ENCODE measurements around the gene TRMT1L. TPM values are rescaled to one million over a fixed set of nuclear protein-coding genes. Genes with fewer than 3 reads are reported as not detected.
"Not testable (repeated sequence)": the region's sequence is repeated elsewhere in the genome, so short reads cannot be mapped to it uniquely, and the experiment has no call there.

TRMT1L gene
- total RNA-seq = 13.0 TPM
- 10 to 100 TPM; 11.0 to 14.2 (median 13.1) TPM for polyA plus RNA-seq (ENCODE audit: insufficient read depth in 1 of 8, insufficient read length in 8 of 8, low replicate concordance in 1 of 8)
- long read RNA-seq, donor 1, full-length matches to known transcripts = 1 of 1 reads
- long read RNA-seq, donor 1, partial matches to known transcripts = 0 of 1 reads
- long read RNA-seq, donor 1, other reads (novel, unspliced or antisense) = 0 of 1 reads
- long read RNA-seq, donor 2, full-length matches to known transcripts = 1 of 1 reads
- long read RNA-seq, donor 2, partial matches to known transcripts = 0 of 1 reads
- long read RNA-seq, donor 2, other reads (novel, unspliced or antisense) = 0 of 1 reads
- long read RNA-seq, donor 3, full-length matches to known transcripts = 2 of 2 reads
- long read RNA-seq, donor 3, partial matches to known transcripts = 0 of 2 reads
- long read RNA-seq, donor 3, other reads (novel, unspliced or antisense) = 0 of 2 reads
- long read RNA-seq, donor 4 = 0 reads
- long read RNA-seq, donor 5, full-length matches to known transcripts = 3 of 3 reads
- long read RNA-seq, donor 5, partial matches to known transcripts = 0 of 3 reads
- long read RNA-seq, donor 5, other reads (novel, unspliced or antisense) = 0 of 3 reads
- long read RNA-seq, donor 6, full-length matches to known transcripts = 6 of 6 reads
- long read RNA-seq, donor 6, partial matches to known transcripts = 0 of 6 reads
- long read RNA-seq, donor 6, other reads (novel, unspliced or antisense) = 0 of 6 reads
- long read RNA-seq, donor 7, full-length matches to known transcripts = 2 of 2 reads
- long read RNA-seq, donor 7, partial matches to known transcripts = 0 of 2 reads
- long read RNA-seq, donor 7, other reads (novel, unspliced or antisense) = 0 of 2 reads
- long read RNA-seq, donor 8, full-length matches to known transcripts = 6 of 6 reads
- long read RNA-seq, donor 8, partial matches to known transcripts = 0 of 6 reads
- long read RNA-seq, donor 8, other reads (novel, unspliced or antisense) = 0 of 6 reads
- long read RNA-seq, donor 9 = 0 reads
- long read RNA-seq, donor 10, full-length matches to known transcripts = 2 of 2 reads
- long read RNA-seq, donor 10, partial matches to known transcripts = 0 of 2 reads
- long read RNA-seq, donor 10, other reads (novel, unspliced or antisense) = 0 of 2 reads
- long read RNA-seq, donor 11, full-length matches to known transcripts = 3 of 3 reads
- long read RNA-seq, donor 11, partial matches to known transcripts = 0 of 3 reads
- long read RNA-seq, donor 11, other reads (novel, unspliced or antisense) = 0 of 3 reads

- Histone ChIP-seq H3K27ac (ENCODE audit: low read length) (peak within 1 kb of the TSS; percentile 100), H3K4me3 (ENCODE audit: low read length) (peak within 1 kb of the TSS; percentile 95), H3K4me1 (ENCODE audit: control insufficient read depth, insufficient read depth, low read length) (peaks cover 8% of the 10 kb centered on the region), H3K9me3 (replicated peaks; ENCODE audit: control insufficient read depth, low read depth, low read length) (no peaks in the 10 kb centered on the region), H3K36me3 (ENCODE audit: control insufficient read depth, insufficient read depth, low read length) (peaks cover 3% of the 10 kb centered on the region), H3K27me3 (ENCODE audit: control insufficient read depth, insufficient read depth, low read length) (no peaks in the 10 kb centered on the region)
- under 1% methylated on average over 45 of the region's 63 CpGs for WGBS (ENCODE audit: insufficient coverage)
- DNase-seq = peak; percentile 100
Observed at GRCh38 chr1:185156854-185157598, at the start of gene TRMT1L, which contains the start of gene SWT1. TRMT1L (minus strand) TSS chr1:185156953; CDS start chr1:185156712, 241 bp downstream. SWT1 (plus strand) TSS chr1:185157167; CDS start chr1:185160842, 3,675 bp downstream.

- Histone ChIP-seq H3K4me3 (ENCODE audit: low read length) (no peak overlapping the region), H3K4me1 (ENCODE audit: control insufficient read depth, insufficient read depth, low read length) (no peaks in the 10 kb centered on the region), H3K36me3 (ENCODE audit: control insufficient read depth, insufficient read depth, low read length) (peaks cover 3% of the 10 kb centered on the region), H3K9me3 (replicated peaks; ENCODE audit: control insufficient read depth, low read depth, low read length) (no peaks in the 10 kb centered on the region), H3K27ac (ENCODE audit: low read length) (no peak overlapping the region), H3K27me3 (ENCODE audit: control insufficient read depth, insufficient read depth, low read length) (no peaks in the 10 kb centered on the region)
- DNase-seq = no peak
- 98% methylated on average over 4 of the region's 8 CpGs for WGBS (ENCODE audit: insufficient coverage)
Observed at GRCh38 chr1:185200889-185201288, 44.1 kb upstream of the TRMT1L start.

GRCh38 chr1:185198712-185199111 lies 42.0 kb upstream of the TRMT1L start:
- H3K9me3 ChIP-seq (replicated peaks; ENCODE audit: control insufficient read depth, low read depth, low read length); H3K27me3 ChIP-seq (ENCODE audit: control insufficient read depth, insufficient read depth, low read length); H3K36me3 ChIP-seq (ENCODE audit: control insufficient read depth, insufficient read depth, low read length); H3K27ac ChIP-seq (ENCODE audit: low read length); H3K4me1 ChIP-seq (ENCODE audit: control insufficient read depth, insufficient read depth, low read length); DNase-seq; H3K4me3 ChIP-seq (ENCODE audit: low read length): not testable (repeated sequence)
- WGBS (ENCODE audit: insufficient coverage) = 100% methylated on average over 1 of the region's 4 CpGs

- DNase-seq = no peak
- no CpG with 5 or more reads among the region's 1 CpG for WGBS (ENCODE audit: insufficient coverage)
- Histone ChIP-seq H3K27ac (ENCODE audit: low read length) (no peak overlapping the region), H3K9me3 (replicated peaks; ENCODE audit: control insufficient read depth, low read depth, low read length) (no peaks in the 10 kb centered on the region), H3K36me3 (ENCODE audit: control insufficient read depth, insufficient read depth, low read length) (peaks cover 5% of the 10 kb centered on the region), H3K27me3 (ENCODE audit: control insufficient read depth, insufficient read depth, low read length) (no peaks in the 10 kb centered on the region), H3K4me1 (ENCODE audit: control insufficient read depth, insufficient read depth, low read length) (no peaks in the 10 kb centered on the region), H3K4me3 (ENCODE audit: low read length) (no peak overlapping the region)
Observed at GRCh38 chr1:185193756-185194155, 37.0 kb upstream of the TRMT1L start.

- WGBS (ENCODE audit: insufficient coverage) = 35% methylated on average over 2 of the region's 5 CpGs
- DNase-seq = peak; percentile 81
Observed at GRCh38 chr1:185170291-185170848, 13.6 kb upstream of the TRMT1L start.

GRCh38 chr1:185166106-185166505 lies 9.4 kb upstream of the TRMT1L start:
- peaks cover 15% of the 10 kb centered on the region for H3K36me3 ChIP-seq (ENCODE audit: control insufficient read depth, insufficient read depth, low read length)
- DNase-seq = no peak
- H3K27ac ChIP-seq (ENCODE audit: low read length) = no peak overlapping the region
- no peaks in the 10 kb centered on the region for H3K9me3 ChIP-seq (replicated peaks; ENCODE audit: control insufficient read depth, low read depth, low read length)
- no CpG with 5 or more reads among the region's 1 CpG for WGBS (ENCODE audit: insufficient coverage)
- H3K4me3 ChIP-seq (ENCODE audit: low read length) = no peak overlapping the region
- no peaks in the 10 kb centered on the region for H3K4me1 ChIP-seq (ENCODE audit: control insufficient read depth, insufficient read depth, low read length)
- no peaks in the 10 kb centered on the region for H3K27me3 ChIP-seq (ENCODE audit: control insufficient read depth, insufficient read depth, low read length)

More at GRCh38 chr1:185170291-185170848, 13.6 kb upstream of the TRMT1L start:
- H3K4me1 ChIP-seq (ENCODE audit: control insufficient read depth, insufficient read depth, low read length) = no peaks in the 10 kb centered on the region
- no peaks in the 10 kb centered on the region for H3K9me3 ChIP-seq (replicated peaks; ENCODE audit: control insufficient read depth, low read depth, low read length)
- no peak overlapping the region for H3K27ac ChIP-seq (ENCODE audit: low read length)
- peaks cover 6% of the 10 kb centered on the region for H3K36me3 ChIP-seq (ENCODE audit: control insufficient read depth, insufficient read depth, low read length)
- H3K4me3 ChIP-seq (ENCODE audit: low read length) = no peak overlapping the region
- no peaks in the 10 kb centered on the region for H3K27me3 ChIP-seq (ENCODE audit: control insufficient read depth, insufficient read depth, low read length)

- H3K9me3 ChIP-seq (replicated peaks; ENCODE audit: control insufficient read depth, low read depth, low read length) = no peaks in the 10 kb centered on the region
- peaks cover 15% of the 10 kb centered on the region for H3K36me3 ChIP-seq (ENCODE audit: control insufficient read depth, insufficient read depth, low read length)
- no peak overlapping the region for H3K27ac ChIP-seq (ENCODE audit: low read length)
- WGBS (ENCODE audit: insufficient coverage) = no CpG with 5 or more reads among the region's 4 CpGs
- H3K4me1 ChIP-seq (ENCODE audit: control insufficient read depth, insufficient read depth, low read length) = peaks cover 5% of the 10 kb centered on the region
- no peak for DNase-seq
- no peaks in the 10 kb centered on the region for H3K27me3 ChIP-seq (ENCODE audit: control insufficient read depth, insufficient read depth, low read length)
- H3K4me3 ChIP-seq (ENCODE audit: low read length) = no peak overlapping the region
Observed at GRCh38 chr1:185162491-185162890, 5.7 kb upstream of the TRMT1L start.

GRCh38 chr1:185159966-185160365 lies 3.2 kb upstream of the TRMT1L start:
- no CpG with 5 or more reads among the region's 3 CpGs for whole genome bisulfite sequencing (ENCODE audit: insufficient coverage)
- Histone ChIP-seq H3K36me3 (ENCODE audit: control insufficient read depth, insufficient read depth, low read length) (peaks cover 9% of the 10 kb centered on the region), H3K27me3 (ENCODE audit: control insufficient read depth, insufficient read depth, low read length) (no peaks in the 10 kb centered on the region), H3K27ac (ENCODE audit: low read length) (no peak overlapping the region), H3K4me3 (ENCODE audit: low read length) (no peak overlapping the region), H3K9me3 (replicated peaks; ENCODE audit: control insufficient read depth, low read depth, low read length) (no peaks in the 10 kb centered on the region), H3K4me1 (ENCODE audit: control insufficient read depth, insufficient read depth, low read length) (peaks cover 8% of the 10 kb centered on the region)
- DNase-seq = no peak

- Histone ChIP-seq H3K36me3 (ENCODE audit: control insufficient read depth, insufficient read depth, low read length) (peaks cover 5% of the 10 kb centered on the region), H3K27me3 (ENCODE audit: control insufficient read depth, insufficient read depth, low read length) (no peaks in the 10 kb centered on the region), H3K9me3 (replicated peaks; ENCODE audit: control insufficient read depth, low read depth, low read length) (no peaks in the 10 kb centered on the region), H3K4me3 (ENCODE audit: low read length) (peak overlapping the region; percentile 2), H3K4me1 (ENCODE audit: control insufficient read depth, insufficient read depth, low read length) (peaks cover 8% of the 10 kb centered on the region), H3K27ac (ENCODE audit: low read length) (no peak overlapping the region)
- WGBS (ENCODE audit: insufficient coverage) = no CpG with 5 or more reads among the region's 2 CpGs
- peak; percentile 40 for DNase-seq
Observed at GRCh38 chr1:185158800-185159199, 2.0 kb upstream of the TRMT1L start.
